Activated CD8-positive, alpha-beta memory T cell treated with anti-CD3 and anti-CD28 coated beads, Interleukin-2, amount 10 ng/mL, durations not matched to agents 7 days and 5 days (primary cell): ENCODE measurements around the gene METAP1. TPM values are rescaled to one million over a fixed set of nuclear protein-coding genes. Genes with fewer than 3 reads are reported as not detected.
"Not testable (repeated sequence)": the region's sequence is repeated elsewhere in the genome, so short reads cannot be mapped to it uniquely, and the experiment has no call there.

Experiments
- ATAC-seq: fragments of 150-1000 bp; cut with Tn5 transposase; one replicate; pipeline ENCODE4 v1.10.0; 2021; ENCODE audit warnings: moderate library complexity
- CTCF ChIA-PET: fragments of 350-600 bp; sonication (Branson Sonifier 250); formaldehyde crosslinking; loops from one replicate; lab custom pipeline; 2021; ENCODE audit warnings: antibody characterized with exemption; lab: Charles Lee
- DNase-seq: peaks from one replicate; pipeline ENCODE4 v3.0.0-alpha.2; 2020
- H3K27ac Mint-ChIP-seq: one replicate; pipeline ENCODE4 v1.8.0; 2021; ENCODE audit warnings: mild to moderate bottlenecking, mixed read lengths
- H3K27me3 Mint-ChIP-seq: one replicate; pipeline ENCODE4 v1.8.0; 2021; ENCODE audit warnings: mixed read lengths
- H3K36me3 Mint-ChIP-seq: one replicate; pipeline ENCODE4 v1.8.0; 2021; ENCODE audit warnings: mild to moderate bottlenecking, mixed read lengths
- H3K4me1 Mint-ChIP-seq: one replicate; pipeline ENCODE4 v1.8.0; 2021; ENCODE audit warnings: mixed read lengths
- H3K4me3 Mint-ChIP-seq: one replicate; pipeline ENCODE4 v1.8.0; 2021; ENCODE audit warnings: mild to moderate bottlenecking, moderate library complexity, mixed read lengths
- H3K9me3 Mint-ChIP-seq: one replicate; pipeline ENCODE4 v1.8.0; 2022; ENCODE audit warnings: low read depth, mixed read lengths
- total RNA-seq, 2 experiments: library from RNA; stranded (reverse); gene quantifications; one replicate each; pipeline ENCODE4 v1.2.3, GENCODE V29; 2021

Gene METAP1
- total RNA-seq, 2 experiments from 2014 or later = 43.7 to 48.4 TPM

DNA sequence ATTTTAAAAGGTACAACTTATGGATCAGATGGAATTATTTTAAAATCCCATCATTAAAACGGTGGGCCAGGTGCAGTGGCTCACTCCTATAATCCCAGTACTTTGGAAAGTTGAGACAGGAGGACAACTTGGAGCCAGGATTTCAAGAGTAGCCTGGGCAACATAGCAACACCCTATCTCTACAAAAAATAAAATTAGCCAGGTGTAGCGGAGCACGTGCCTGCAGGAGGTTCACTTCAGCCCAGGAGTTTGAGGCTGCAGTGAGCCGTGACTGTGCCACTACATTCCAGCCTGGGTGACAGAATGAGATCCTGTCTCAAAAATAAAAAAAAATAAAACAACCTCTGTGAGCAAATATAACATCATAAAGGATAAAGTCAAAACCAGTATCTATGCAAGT, 81.7 kb downstream of the METAP1 start:
- Mint-ChIP-seq H3K36me3 (peaks cover 61% of the 10 kb centered on the region), H3K4me1 (peaks cover 4% of the 10 kb centered on the region), H3K9me3 (no peaks in the 10 kb centered on the region), H3K4me3 (no peak overlapping the region), H3K27me3 (no peaks in the 10 kb centered on the region), H3K27ac (no peak overlapping the region)
- ATAC-seq = no peak
- no peak for DNase-seq
- CTCF ChIA-PET = no interaction called here

DNA sequence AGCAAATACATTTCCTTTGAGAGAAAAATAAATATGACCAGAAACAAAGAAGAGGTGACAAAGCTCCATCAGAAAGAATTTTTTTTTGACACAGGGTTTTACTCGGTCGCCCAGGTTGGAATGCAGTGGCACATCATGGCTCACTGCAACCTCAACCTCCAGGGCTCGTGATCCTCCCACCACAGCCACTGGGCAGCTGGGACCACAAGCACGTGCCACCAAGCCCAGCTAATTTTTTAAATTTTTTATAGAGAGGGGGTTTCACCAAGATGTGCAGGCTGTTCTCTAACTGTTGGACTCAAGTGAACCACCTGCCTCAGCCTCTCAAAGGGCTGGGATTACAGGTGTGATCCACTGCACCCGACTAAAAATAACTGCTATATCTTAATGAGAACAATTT, 82.8 kb downstream of the METAP1 start:
- Mint-ChIP-seq H3K27me3 (no peaks in the 10 kb centered on the region), H3K9me3 (no peaks in the 10 kb centered on the region), H3K27ac (no peak overlapping the region), H3K4me1 (peaks cover 4% of the 10 kb centered on the region), H3K36me3 (peaks cover 64% of the 10 kb centered on the region), H3K4me3 (no peak overlapping the region)
- CTCF ChIA-PET = no interaction called here
- DNase-seq (no peak), ATAC-seq (no peak)

DNA sequence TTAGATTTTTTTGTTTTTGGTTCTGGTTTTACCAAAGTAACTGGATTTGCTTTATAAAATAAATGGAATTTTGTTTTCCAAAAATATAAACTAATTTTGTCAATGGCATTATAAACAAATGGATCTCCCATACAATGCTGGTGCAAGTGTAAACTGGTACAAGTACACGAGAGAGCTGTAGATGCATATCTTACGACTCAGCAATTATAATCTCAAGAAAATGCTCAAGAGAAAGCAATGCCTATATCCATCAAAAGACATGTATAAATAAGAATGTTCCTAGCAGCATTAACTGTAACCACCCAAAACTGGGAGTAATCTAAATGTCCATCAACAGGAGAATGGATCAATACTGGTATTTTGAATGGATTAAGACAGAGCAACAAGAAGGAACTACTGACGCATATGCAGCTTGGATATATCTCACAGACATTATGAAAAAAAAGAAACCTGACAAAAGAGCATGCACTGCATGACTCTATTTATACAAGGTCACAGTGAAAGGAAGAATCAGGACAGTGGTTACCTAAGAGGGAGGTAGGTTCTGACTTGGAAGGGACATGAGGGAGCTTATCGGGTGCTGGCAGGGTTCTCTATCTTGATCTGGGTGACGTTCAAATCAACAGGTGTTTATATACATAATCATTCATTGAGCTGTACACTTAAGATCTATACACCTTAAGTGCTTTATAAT, 83.6 kb downstream of the METAP1 start:
- CTCF ChIA-PET = interaction anchor here (1.0 kb wide), 1 partner anchor 22 kb away, joined by 3 read pairs; no protein-coding TSS in a partner anchor
- no peak for ATAC-seq
- peaks cover 4% of the 10 kb centered on the region for H3K4me1 Mint-ChIP-seq
- no peak for DNase-seq
- H3K27ac Mint-ChIP-seq = no peak overlapping the region
- H3K27me3 Mint-ChIP-seq = no peaks in the 10 kb centered on the region
- no peaks in the 10 kb centered on the region for H3K9me3 Mint-ChIP-seq
- H3K4me3 Mint-ChIP-seq = no peak overlapping the region
- peaks cover 63% of the 10 kb centered on the region for H3K36me3 Mint-ChIP-seq

DNA sequence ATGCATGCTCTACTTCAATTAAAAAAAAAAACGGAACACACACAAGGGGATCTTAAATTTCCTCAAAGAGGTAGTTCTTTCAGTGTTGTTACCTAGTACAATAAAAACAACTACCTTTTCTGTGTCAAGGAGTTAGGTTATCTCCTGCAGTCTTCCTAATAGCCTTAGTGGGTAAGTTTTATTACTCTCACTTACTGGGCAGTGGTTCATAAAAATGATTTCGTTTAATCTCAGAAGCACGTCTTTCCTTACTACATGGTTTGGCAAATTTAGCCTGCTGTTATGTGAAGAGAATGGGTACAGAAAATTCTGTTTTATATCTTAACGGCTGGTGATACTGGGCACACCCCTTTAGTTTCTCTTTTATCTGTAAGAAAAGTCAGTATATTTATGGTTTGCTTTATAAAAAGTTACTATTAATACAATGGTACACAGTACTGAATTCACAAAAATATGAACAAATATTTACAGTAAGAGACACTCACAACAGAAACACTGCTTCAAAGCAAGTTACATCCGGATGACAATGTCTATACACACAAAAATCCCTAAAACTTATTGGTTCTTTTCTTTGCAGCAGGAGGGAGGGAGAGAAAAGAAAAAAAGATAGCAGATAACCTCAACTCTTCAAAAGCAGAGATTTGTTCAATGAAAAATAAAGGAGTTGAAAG, 84.2 kb downstream of the METAP1 start:
- H3K36me3 Mint-ChIP-seq = peaks cover 63% of the 10 kb centered on the region
- H3K4me1 Mint-ChIP-seq = peaks cover 7% of the 10 kb centered on the region
- ATAC-seq (no peak), DNase-seq (no peak)
- no peaks in the 10 kb centered on the region for H3K27me3 Mint-ChIP-seq
- H3K4me3 Mint-ChIP-seq = no peak overlapping the region
- no peaks in the 10 kb centered on the region for H3K9me3 Mint-ChIP-seq
- peak overlapping the region; percentile 57 for H3K27ac Mint-ChIP-seq
- CTCF ChIA-PET = interaction anchor here (1.0 kb wide), 1 partner anchor 23 kb away, joined by 3 read pairs; no protein-coding TSS in a partner anchor

DNA sequence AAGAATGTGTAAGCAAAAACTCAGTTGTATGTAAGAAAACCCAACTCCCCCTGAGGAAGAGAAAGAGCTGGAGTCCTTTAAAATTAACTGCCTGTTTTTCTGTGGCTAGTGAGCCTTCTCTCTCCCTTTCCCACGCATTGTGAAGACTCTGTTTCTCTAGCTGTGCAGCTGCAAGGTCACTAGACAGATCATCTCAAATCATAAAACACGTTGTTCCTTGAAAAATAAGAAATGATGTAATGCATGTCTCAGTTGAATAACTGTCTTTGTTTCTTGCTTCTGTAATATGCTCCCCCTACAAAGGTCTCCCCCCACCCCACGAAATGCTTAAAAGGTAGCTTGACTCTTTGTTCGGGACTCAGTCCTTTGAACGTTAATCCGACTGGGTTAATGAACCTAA, 85.3 kb downstream of the METAP1 start:
- DNase-seq, ATAC-seq, H3K27me3 Mint-ChIP-seq, H3K27ac Mint-ChIP-seq, H3K4me3 Mint-ChIP-seq, H3K9me3 Mint-ChIP-seq, CTCF ChIA-PET: not testable (repeated sequence)
- peaks cover 63% of the 10 kb centered on the region for H3K36me3 Mint-ChIP-seq
- peaks cover 10% of the 10 kb centered on the region for H3K4me1 Mint-ChIP-seq

DNA sequence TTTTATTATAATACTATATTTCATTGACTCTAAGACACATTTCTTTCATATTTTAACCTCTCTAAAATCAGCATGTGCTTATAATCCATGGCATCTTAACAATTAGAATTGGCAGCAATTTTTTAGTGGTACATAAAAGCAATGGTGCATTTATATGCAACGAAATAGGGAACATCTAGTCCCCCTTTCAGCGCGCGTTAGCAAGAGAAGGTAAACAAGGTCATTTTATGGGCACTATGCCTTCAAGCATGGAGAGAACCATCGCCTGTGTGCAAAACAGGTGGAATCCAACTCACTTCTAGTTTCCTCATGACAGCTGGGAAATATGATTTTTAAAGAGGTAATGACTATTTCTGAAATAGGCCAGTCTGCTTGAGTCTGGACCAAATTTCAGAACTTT, 86.7 kb downstream of the METAP1 start:
- DNase-seq (no peak), ATAC-seq (no peak)
- Mint-ChIP-seq H3K4me1 (peaks cover 17% of the 10 kb centered on the region), H3K27ac (no peak overlapping the region), H3K27me3 (no peaks in the 10 kb centered on the region), H3K36me3 (peaks cover 57% of the 10 kb centered on the region), H3K9me3 (no peaks in the 10 kb centered on the region), H3K4me3 (no peak overlapping the region)
- CTCF ChIA-PET = no interaction called here

DNA sequence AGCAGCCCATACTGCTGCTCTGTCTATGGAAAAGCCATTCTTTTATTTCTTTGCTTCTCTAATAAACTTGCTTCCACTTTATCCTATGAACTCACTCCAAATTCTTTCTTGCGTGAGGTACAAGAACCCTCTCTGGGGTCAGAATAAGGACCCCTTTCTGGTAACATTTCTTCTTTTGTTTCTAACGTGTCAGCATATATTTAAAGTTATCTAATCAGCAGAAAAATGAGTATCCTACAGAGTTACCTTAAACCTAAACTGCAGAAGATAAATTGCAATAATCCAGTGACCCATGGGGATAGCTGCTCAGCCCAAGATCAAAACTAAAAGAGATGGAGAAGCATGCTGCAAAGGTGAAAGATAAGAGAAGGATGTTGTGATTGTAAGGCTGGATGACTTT, 89.1 kb downstream of the METAP1 start:
- Mint-ChIP-seq H3K27me3 (no peaks in the 10 kb centered on the region), H3K27ac (no peak overlapping the region), H3K4me3 (no peak overlapping the region), H3K9me3 (no peaks in the 10 kb centered on the region), H3K4me1 (peaks cover 30% of the 10 kb centered on the region), H3K36me3 (peaks cover 50% of the 10 kb centered on the region)
- ATAC-seq (no peak), DNase-seq (no peak)
- CTCF ChIA-PET = no interaction called here

DNA sequence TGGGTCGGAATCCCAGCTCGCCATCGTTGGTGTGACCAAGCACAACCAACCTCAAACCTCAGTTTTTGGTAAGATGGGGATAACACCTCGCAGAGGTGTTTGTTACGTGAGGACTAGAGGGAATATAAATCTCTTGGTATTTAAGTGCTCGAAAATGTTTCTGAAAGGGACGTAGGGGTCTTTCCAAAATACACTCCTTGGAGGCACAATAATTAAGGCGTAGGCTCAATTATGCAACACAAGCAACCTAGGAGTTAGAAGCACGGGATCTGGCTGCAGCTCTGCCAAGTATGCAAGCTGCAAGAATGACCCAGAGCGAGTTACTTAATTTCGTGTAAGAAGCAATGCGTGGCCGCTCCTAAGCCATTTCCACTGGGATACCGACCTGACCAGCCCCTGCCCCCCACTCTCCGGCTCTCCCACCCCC, 92.5 kb downstream of the METAP1 start:
- CTCF ChIA-PET = interaction anchor here (1.0 to 4.2 kb wide), 6 partner anchors 32 to 945 kb away, joined by 3 to 30 read pairs (median 4); partner anchors contain the start of genes METAP1 and STPG2
- peaks cover 26% of the 10 kb centered on the region for H3K36me3 Mint-ChIP-seq
- peak overlapping the region; percentile 95 for H3K27ac Mint-ChIP-seq
- H3K4me3 Mint-ChIP-seq = peak overlapping the region; percentile 84
- peaks cover 3% of the 10 kb centered on the region for H3K27me3 Mint-ChIP-seq
- no peaks in the 10 kb centered on the region for H3K9me3 Mint-ChIP-seq
- peaks cover 40% of the 10 kb centered on the region for H3K4me1 Mint-ChIP-seq
- ATAC-seq (peak; percentile 28), DNase-seq (peak; percentile 54)

DNA sequence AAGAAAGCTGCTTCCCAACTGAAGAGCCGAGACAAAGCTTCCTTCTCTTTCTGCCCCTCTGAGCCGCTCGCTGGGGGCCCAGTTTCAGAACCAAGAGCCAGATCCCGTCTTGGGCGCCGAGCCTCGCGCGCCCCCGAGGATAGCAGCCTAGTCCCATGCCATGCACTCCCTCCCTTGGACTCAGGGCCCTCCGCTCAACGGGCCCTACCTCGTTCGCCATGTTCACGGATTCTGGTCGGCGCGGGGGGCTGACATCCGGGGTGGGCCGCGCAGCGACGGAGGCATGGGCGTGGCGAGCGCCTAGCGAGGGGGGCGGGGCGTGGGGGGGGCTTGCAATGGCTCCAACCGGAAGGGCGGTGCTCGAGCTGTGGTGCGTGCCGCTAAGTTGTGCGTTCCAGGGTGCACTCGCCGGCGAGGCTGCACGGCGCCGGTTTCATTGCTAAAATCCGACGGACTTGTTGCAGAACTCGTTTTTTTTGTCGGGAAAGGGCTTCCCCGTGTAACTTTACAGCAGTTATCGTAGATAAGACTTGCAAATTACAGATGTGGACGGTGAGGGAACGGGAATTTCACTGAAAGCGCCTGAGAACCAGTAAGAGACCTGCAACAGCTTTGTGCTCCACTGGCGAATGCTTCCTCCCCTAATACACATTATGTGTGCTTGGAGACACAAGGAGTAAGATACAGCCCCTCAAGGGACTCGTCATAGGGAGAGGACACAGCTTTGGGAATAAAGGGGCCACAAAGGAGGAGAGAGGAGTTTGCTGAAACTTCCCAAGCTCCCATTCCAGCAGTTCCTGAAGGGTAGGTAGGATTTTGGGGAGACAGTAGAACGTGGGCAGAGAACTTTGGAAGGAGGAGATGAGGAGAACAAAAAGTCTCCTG, 93.2 kb downstream of the METAP1 start, which contains the start of gene ADH5:
Gene ADH5, minus strand, starts transcription at position 308 of the 885 bp plus-strand sequence. Its CDS starts 88 bp downstream, at position 220.
- ATAC-seq (peak; percentile 97), DNase-seq (peak; percentile 94)
- Mint-ChIP-seq H3K27me3 (peaks cover 3% of the 10 kb centered on the region), H3K4me3 (peak within 1 kb of the TSS; percentile 84), H3K9me3 (no peaks in the 10 kb centered on the region), H3K4me1 (peaks cover 40% of the 10 kb centered on the region), H3K27ac (peak within 1 kb of the TSS; percentile 95), H3K36me3 (peaks cover 21% of the 10 kb centered on the region)
- CTCF ChIA-PET = interaction anchor here (1.0 to 4.2 kb wide), 6 partner anchors 32 to 946 kb away, joined by 3 to 30 read pairs (median 4); partner anchors contain the start of genes METAP1 and STPG2

DNA sequence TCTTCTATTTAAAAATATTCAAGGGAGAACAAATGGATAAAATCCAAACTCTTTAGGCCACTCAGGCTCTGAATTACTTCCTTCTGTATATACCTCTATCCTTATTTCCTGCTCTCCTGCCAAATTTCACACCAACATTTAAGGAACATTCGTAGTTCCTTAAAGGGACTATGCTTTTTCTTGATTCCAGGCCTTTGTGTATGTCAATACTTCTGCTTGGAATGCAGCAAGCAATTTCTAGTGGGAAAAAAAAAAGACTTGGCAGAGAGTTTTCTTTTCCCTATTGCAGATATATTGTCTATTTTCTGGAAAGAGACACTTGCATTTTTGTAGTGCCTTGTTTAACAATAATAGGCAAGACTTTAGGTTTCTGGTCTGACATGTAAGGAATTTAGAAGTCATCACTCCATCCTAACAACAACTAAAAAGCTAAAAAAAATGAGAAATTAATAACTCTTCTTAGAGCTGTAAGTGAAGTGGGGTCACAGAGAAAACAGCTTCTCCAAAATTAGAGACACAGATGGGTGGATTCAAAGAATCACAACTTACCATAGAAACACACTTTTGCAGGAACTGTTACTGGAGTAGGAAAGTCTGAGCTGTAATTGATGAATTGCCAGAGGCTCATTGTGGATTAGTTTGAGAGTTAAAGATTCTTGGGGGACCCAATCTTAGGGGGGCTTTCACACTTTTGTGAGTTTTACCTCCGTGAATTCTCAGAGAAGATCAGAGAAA, 95.1 kb downstream of the METAP1 start:
- Mint-ChIP-seq H3K4me1 (peaks cover 34% of the 10 kb centered on the region), H3K36me3 (peaks cover 7% of the 10 kb centered on the region), H3K4me3 (no peak overlapping the region), H3K9me3 (no peaks in the 10 kb centered on the region), H3K27me3 (peaks cover 3% of the 10 kb centered on the region), H3K27ac (no peak overlapping the region)
- ATAC-seq (no peak), DNase-seq (no peak)
- CTCF ChIA-PET = no interaction called here

DNA sequence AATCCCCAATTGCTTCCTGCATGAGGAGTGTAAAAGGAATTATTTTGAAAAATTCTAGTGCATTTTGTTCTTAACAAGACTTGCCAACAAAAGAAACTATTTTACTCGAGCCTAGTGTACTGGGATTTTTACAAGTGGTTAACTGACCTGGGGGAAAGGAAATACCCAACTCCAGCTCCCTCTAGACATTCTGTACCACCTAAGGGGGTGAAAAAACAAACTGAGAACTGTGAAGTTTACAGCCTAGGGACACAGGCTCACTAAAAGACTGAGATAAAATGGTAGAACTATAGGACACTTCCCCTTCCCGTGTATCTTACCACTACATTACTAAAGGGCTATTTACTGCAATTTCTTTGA, 95.7 kb downstream of the METAP1 start:
- no peak for ATAC-seq
- no peak overlapping the region for H3K27ac Mint-ChIP-seq
- no peaks in the 10 kb centered on the region for H3K9me3 Mint-ChIP-seq
- CTCF ChIA-PET = no interaction called here
- peaks cover 7% of the 10 kb centered on the region for H3K36me3 Mint-ChIP-seq
- peaks cover 33% of the 10 kb centered on the region for H3K4me1 Mint-ChIP-seq
- no peak overlapping the region for H3K4me3 Mint-ChIP-seq
- H3K27me3 Mint-ChIP-seq = peaks cover 3% of the 10 kb centered on the region
- no peak for DNase-seq

DNA sequence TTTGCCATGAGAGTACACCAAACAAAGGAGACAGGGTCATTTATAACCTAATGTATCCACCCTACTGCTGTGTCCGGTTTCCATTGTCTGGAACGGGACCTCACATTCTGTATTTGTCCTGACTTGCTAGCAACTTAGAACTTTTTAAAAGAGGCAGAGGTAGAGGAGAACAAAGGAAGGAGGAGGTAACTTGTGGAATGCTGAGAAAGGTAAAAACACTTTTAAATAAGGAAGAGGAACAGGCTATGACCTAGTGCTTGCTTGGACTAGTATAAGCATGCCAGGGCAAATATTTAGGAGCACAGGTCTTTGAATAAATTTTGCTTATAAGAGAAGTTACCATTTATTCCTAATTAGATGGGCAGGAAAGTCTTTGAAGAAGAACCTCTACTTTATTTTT, 96.3 kb downstream of the METAP1 start:
- ATAC-seq, H3K4me3 Mint-ChIP-seq, H3K27ac Mint-ChIP-seq, H3K36me3 Mint-ChIP-seq, CTCF ChIA-PET, H3K9me3 Mint-ChIP-seq, DNase-seq, H3K27me3 Mint-ChIP-seq: not testable (repeated sequence)
- peaks cover 28% of the 10 kb centered on the region for H3K4me1 Mint-ChIP-seq
